HG03342 (cell line): ENCODE data around the gene GOLGA5.
"Not testable (repeated sequence)": the region's sequence is repeated elsewhere in the genome, so short reads cannot be mapped to it uniquely, and the experiment has no call there.

ENCODE experiments used
- ATAC-seq: cut with Tn5 transposase; IDR thresholded peaks from one replicate; pipeline ENCODE4 v1.9.1; 2021; ENCODE audit warnings: mild to moderate bottlenecking, moderate library complexity; ENCODE audit not compliant: unreplicated experiment

GOLGA5 gene

DNA sequence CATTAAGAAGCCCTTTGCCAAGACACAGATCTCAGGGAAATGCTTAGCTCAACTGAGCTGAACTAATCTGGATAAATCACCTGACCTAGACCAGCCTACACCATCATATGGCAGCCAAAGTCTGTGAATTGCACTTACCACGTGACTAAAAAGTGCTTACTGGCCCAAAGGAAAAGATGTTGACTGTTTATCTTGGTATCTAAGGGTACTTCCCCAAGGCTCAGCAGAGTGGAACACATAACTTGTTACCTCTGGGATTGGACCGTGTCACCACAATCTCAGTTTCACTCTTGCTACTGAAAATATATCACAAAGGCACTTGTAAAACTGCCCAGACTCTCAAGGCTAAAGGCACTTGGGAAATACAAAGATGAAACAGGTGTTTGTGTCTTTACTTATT, 18.8 kb upstream of the GOLGA5 start:
- ATAC-seq = peak; percentile 95

DNA sequence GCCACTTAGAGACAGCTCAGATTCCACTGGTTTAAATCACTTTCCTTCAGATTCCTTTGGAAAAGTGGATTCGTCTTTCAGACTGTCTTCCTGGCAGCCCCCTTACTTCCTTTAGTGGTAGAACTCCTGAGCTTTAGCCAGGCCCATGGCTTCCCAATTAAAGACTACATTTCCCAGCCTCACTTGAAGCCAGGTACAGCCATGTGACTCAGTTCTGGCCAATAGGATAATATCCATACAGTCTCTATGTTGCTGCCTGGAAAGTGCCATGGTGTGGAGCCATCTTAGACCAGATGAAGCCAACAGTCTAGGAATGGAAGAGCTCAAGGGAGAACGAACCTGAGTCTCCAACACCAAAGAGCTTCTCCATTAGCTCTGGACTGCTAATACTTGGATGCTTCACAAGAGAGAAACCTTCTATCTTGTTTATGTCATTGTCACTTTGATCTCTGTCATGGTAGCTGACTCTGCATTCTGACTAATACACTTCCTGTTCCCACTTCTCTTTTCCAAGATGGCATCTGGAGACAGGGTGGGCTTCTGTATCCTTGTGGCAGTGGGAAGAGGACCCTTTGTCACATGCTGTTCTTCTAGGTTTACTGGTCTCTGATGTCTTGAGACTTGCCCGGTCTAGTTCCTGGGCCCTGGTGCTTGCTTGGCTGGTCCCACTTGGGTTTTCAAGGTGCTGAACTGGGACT, 15.1 kb upstream of the GOLGA5 start:
- not testable (repeated sequence) for ATAC-seq

GRCh38 chr14:92780444-92781232, 13.5 kb upstream of the GOLGA5 start:
- ATAC-seq = no peak

GRCh38 chr14:92781350-92781749, 12.8 kb upstream of the GOLGA5 start:
- ATAC-seq = no peak

- ATAC-seq = peak; percentile 71
Observed at GRCh38 chr14:92783813-92784431, 10.2 kb upstream of the GOLGA5 start.

- ATAC-seq = no peak
Observed at GRCh38 chr14:92785667-92786426, 8.3 kb upstream of the GOLGA5 start.

DNA sequence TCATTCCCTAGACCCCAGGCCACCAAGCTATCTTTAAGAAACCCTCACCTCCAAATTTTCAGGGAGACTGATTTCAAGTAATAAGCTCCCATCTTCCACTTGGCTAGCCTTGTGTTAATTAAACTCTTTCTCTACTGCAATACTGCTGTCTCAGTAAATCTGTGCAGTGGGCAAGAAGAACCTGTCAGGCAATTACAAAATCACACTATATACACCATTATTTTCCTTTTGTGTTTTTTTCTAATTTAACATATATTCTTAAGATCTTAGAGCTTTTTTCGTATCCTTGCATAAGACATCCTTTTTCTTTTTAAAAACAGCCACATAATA, 7.7 kb upstream of the GOLGA5 start:
- ATAC-seq = no peak

DNA sequence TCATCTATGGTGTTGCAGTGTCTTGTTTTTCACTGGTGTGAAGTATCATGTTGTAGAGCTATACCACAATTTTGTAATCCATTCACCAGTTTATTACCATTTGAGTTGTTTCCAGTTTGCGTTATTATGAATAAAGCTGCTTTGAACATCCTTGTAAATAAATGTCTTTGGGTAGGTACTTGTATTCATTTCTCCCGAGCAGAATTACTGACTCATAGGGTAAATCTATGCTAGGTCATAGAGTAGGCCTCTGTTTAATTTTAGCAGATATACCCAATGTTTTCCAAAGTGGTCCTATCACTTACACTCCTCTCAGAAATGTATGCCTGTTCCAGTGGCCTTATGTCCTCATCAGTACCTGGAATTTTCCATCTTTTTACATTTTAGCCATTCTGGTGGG, 6.6 kb upstream of the GOLGA5 start:
- no peak for ATAC-seq

- ATAC-seq = no peak
Observed at GRCh38 chr14:92789457-92790089, 4.5 kb upstream of the GOLGA5 start.

- ATAC-seq = no peak
Observed at GRCh38 chr14:92792885-92793284, 1.2 kb upstream of the GOLGA5 start.

DNA sequence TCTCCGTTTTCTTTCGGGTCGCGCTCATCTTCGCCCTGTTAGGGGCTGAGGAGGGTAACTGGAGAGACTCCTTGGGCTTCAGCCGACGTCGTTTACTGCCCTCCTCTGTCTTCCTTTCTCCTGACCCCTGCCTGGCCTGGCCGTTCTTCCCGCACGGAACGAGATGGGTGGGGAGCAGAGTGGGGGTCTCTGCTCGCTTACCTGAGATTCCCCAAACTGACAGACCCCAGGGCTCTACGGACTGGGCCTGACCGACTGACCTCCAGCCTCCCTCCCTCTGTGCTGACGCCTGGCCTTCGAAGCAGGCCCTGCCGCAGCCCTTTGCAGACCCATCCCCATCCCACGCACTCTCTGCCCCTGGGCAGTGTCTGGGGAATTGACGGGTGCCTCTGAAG, 439 bp downstream of the GOLGA5 start:
- ATAC-seq = no peak

- no peak for ATAC-seq
Observed at GRCh38 chr14:92794961-92795360, 856 bp downstream of the GOLGA5 start.

DNA sequence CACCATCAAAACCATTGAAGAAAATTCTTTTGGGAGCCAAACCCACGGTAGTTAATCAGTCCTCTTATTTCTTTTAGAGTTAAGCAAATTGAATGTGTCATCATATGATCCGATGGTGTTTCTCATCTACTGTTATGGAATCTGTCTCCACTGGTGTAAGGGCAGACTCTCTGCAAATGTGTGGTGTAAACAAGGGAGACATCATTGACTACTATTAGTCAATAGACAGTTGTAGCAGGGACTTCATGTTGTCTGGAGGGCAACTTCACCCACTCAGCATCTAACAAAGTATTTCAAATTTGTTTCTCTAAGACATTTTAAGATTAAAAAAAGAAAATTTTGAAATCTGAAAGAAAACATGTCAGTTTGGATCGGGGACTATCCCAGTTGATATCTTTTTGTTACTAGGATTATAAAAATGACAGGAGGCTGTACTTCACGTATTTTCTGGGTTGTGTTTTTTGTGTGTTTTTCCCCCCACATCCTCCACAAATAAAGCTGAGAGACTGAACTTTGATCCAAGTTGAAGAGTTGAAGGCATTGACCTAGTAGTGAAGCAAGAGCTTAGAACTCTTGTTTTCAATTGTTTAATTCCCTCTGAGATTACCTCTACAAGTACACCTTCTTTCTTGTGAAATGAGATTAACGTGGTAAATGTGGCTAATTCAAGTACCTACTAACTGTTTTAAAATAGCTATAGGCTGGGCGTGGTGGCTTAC, 4.0 kb downstream of the GOLGA5 start:
- no peak for ATAC-seq

GRCh38 chr14:92798811-92799210, 4.7 kb downstream of the GOLGA5 start:
- no peak for ATAC-seq

GRCh38 chr14:92800012-92800411, 5.9 kb downstream of the GOLGA5 start:
- ATAC-seq = no peak

DNA sequence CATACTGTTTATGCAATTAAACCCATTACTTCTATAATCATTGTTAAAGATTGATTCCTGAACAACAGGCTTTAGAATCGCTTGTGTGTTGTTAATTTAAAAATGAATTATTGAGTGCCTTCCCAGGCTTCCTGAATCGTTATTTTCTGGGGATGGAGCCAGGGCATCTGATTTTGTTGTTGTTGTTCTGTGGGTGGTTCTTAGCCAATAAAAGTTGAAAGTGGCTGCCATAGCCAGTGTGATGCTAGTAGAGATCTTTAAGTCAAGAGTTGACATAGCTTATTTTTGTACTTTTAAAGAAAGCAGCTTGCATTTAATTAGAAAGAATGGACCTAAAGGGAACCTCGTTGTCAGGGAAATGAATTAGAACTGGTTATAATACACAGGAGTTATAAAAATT, 6.4 kb downstream of the GOLGA5 start:
- ATAC-seq = no peak

GRCh38 chr14:92801917-92802316, 7.8 kb downstream of the GOLGA5 start:
- no peak for ATAC-seq

DNA sequence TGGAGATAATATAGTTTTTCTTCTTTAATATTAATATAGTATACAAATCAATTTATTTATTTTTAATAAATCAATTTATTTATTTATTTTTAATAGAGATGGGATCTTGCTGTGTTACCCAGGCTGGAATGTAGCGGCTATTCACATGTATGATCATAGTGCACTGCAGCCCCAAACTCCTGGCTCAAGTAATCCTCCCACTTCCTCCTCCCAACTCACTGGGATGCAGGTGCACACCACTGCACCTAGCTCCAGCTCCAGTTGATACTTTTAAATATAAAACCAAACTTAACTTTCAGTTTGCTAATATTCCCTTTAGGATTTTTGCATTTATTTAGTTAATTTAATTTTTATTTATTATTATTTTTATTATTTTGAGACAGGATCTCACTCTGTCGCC, 8.6 kb downstream of the GOLGA5 start:
- ATAC-seq = no peak

DNA sequence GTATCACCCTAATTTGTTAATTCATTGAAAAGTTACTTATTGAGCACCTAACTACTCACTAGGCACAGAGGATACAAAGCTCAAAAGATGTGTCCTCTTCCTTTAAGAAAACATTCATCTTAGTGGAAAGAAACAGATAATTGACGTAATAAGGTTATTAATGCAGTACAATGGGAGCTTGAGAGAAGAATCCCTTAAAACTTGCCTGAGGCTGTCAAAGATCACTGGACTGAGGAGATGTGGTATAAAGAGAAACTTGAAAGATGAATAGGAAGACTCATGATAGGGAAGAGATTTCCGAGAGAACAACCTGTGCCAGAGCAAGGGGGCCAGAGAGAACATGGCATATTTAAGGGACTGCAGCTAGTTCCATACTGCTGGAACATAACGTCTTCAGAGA, 19.1 kb downstream of the GOLGA5 start:
- ATAC-seq = no peak

DNA sequence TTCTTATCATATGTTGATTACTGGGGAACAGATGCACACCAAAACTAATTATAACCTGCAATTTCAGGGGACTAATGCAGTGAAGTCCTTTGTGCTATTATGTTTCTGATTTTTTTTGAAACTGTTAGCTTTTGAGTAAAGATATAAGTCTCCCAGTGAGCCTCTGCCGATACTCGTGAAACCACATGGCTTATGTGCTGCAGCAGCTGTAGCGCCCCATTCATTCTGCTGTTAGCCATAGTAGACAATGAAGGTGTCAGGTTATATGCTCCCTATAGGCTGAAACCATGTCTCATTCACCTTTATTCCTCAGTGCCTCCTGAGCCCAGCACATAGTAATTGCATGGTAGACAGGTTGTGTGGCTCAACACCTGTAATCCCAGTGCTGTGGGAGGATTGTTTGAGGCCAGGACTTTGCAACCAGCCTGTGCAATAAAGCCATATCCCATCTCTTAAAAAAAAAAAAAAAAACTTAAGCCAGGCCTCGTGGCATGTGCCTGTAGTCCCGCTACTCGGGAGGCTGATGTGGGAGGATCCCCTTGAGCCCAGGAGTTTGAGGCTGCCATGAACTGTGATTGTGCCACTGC, 25.0 kb downstream of the GOLGA5 start:
- ATAC-seq = no peak
